Activated T-cell treated with anti-CD3 and anti-CD28 coated beads, Interleukin-2, amount 50 U/mL, for 72 hours (primary cell): ENCODE measurements around the gene ODF2. TPM values are rescaled to one million over a fixed set of nuclear protein-coding genes. Genes with fewer than 3 reads are reported as not detected.
"Not testable (repeated sequence)": the region's sequence is repeated elsewhere in the genome, so short reads cannot be mapped to it uniquely, and the experiment has no call there.

Source experiments
- ATAC-seq, 2 donors: fragments of 150-1000 bp; cut with Tn5 transposase; replicated peaks in 1 of 2; 2 replicates each; pipeline ENCODE4 v1.10.0; 2021; ENCODE audit warnings: moderate library complexity in 2 of 2, mild to moderate bottlenecking in 1 of 2
- DNase-seq, 2 donors: peaks; one replicate each; pipeline ENCODE4 v3.0.0; 2021 to 2022; ENCODE audit warnings: mixed read lengths in 1 of 2
- H3K27ac Mint-ChIP-seq: one replicate; pipeline ENCODE4 v1.8.0; 2022; ENCODE audit warnings: mild to moderate bottlenecking, moderate library complexity, mixed read lengths
- H3K27me3 Mint-ChIP-seq: one replicate; pipeline ENCODE4 v1.8.0; 2022; ENCODE audit warnings: low read depth, mixed read lengths
- H3K36me3 Mint-ChIP-seq, 2 donors: one replicate each; pipeline ENCODE4 v1.8.0; 2022; ENCODE audit warnings: mixed read lengths in 2 of 2, mild to moderate bottlenecking in 1 of 2; ENCODE audit not compliant: insufficient read depth in 2 of 2
- H3K4me1 Mint-ChIP-seq: one replicate; pipeline ENCODE4 v1.8.0; 2022; ENCODE audit warnings: low read depth, mixed read lengths
- H3K4me3 Mint-ChIP-seq, 2 donors: one replicate each; pipeline ENCODE4 v1.8.0; 2022; ENCODE audit warnings: mild to moderate bottlenecking in 2 of 2, mixed read lengths in 2 of 2, moderate library complexity in 2 of 2
- H3K9me3 Mint-ChIP-seq, 2 donors: one replicate each; pipeline ENCODE4 v1.8.0; 2022; ENCODE audit warnings: mixed read lengths in 2 of 2
- total RNA-seq, 2 donors: library from RNA; stranded (reverse); gene quantifications; one replicate each; pipeline ENCODE4 v1.2.3, GENCODE V29; 2022

Gene ODF2
- total RNA-seq, 2 donors from 2014 or later = 64.8 to 87.3 TPM

DNA sequence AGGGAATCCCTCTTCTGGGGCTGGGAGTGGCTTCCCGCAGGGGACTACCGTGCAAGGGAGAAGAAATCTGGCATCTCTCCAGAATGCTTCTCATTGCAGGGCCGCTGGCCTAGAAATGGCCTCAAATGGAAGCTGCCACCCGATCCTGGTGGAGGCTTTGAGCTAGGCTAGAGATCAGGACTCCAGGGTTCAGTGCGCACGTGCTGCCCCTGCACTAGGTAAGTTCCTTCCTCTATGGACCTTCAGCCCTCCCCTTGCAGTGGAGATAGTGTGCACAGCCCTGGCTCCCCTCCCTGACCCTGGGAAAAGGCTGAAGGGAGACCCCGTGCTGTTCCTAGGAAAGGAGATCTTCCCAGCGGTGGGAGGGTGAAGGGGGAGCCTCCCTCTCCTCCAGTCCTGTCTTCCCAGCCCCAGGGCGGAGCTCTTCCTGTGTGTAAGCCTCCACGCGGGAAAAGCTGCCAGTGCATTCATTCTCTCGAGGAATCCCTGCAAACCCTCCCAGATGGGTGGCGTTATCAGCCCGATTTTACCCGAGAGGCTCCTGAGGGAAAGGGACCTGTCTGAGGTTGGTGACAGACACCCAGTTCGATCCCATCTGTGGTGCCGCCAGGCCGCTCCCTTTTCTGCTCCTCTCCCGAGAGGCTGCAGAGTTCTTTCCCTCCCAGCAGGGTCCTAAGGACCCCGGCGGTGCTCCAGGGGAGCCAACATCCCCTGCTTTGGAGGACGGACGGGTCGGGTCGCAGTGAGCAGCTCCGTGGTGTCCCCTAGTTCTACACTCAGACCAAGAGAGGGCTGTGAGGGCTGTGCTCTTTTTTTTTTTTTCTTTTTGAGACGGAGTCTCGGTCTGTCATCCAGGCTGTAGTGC is 36.5 kb upstream of the ODF2 start:
- H3K27me3 Mint-ChIP-seq = peaks cover 40% of the 10 kb centered on the region
- H3K9me3 Mint-ChIP-seq = no peaks in the 10 kb centered on the region
- ATAC-seq (no peak), DNase-seq (peak in 1 of 2 donors; percentile 9)
- peak overlapping the region; percentile 88 to 89 for H3K4me3 Mint-ChIP-seq
- no peaks in the 10 kb centered on the region for H3K36me3 Mint-ChIP-seq
- no peak overlapping the region for H3K27ac Mint-ChIP-seq
- H3K4me1 Mint-ChIP-seq = peaks cover 12% of the 10 kb centered on the region

DNA sequence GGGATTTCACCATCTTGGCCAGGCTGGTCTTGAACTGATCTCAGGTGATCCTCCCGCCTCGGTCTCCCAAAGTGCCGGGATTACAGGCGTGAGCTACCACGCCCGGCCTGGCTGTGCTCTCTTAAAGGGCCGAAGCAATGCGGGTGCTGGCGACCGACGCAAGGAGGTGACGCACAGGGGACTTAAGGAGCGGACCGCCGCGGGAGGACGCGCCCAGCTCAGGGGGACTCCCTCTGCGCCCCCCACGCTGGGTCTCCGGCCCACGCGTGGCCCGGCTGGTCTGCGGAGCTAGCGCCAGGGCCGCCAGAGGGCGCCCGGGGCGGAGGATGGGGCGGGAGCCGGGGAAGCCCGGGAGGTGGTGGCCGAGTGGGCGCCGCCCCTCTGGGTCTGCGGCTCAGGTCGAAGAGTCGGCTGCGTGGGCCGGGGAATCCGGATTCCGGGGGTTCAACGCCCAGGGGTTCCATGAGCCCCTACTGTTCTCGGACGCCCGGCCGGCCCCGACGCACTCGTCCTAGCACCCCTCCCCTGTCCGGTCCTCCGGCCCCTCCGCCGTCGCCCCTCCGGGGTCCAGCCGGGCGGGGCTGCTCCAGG is 35.7 kb upstream of the ODF2 start:
- Mint-ChIP-seq H3K36me3 (no peaks in the 10 kb centered on the region), H3K27ac (no peak overlapping the region), H3K4me1 (peaks cover 12% of the 10 kb centered on the region), H3K9me3 (no peaks in the 10 kb centered on the region), H3K4me3 (peak overlapping the region; percentile 88 to 89), H3K27me3 (peaks cover 32% of the 10 kb centered on the region)
- ATAC-seq (peak; percentile 87), DNase-seq (peak; percentile 85 to 88)

DNA sequence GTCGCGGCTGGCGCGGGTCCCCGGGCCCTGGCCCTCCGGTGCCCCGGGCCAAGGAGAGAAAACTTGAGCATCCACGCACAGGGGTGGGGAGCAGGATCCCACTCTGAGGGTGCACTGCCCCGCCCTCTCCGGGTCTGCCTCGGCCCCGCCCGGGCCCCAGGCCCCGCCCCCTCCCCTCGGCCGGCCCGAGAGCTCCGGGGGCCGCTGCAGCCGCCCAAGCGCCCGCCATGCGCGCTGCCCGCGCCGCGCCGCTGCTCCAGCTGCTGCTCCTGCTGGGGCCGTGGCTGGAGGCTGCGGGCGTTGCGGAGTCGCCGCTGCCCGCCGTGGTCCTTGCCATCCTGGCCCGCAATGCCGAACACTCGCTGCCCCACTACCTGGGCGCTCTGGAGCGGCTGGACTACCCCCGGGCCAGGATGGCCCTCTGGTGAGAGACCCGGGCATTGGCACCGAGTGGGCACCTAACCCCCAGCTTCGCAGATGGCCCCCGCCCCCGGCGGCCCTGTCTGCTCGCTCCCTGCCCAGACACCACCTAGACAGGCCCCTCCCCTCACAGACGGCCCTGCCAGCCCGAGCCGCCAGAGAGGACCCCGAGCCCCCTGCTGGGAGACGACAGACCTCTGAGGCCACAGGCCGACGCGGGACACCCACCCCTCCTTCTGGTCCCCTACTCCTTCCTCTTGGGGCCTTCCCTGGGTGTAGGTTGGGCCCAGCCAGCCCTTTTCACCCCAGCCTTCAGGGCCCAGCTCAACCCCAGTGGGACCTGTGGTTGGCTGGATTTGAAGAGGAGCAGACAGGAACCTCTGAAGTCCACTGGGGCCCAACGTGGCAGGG is 34.9 kb upstream of the ODF2 start, which contains the start of gene CERCAM:
TSS of gene CERCAM (plus strand) at position 207 of the 831 bp plus-strand sequence. CDS start at position 228, 21 bp downstream.
- peak; percentile 57 to 60 for DNase-seq
- Mint-ChIP-seq H3K4me1 (peaks cover 12% of the 10 kb centered on the region), H3K9me3 (no peaks in the 10 kb centered on the region), H3K27me3 (peaks cover 25% of the 10 kb centered on the region), H3K4me3 (peak within 1 kb of the TSS; percentile 88 to 89), H3K27ac (no peak within 1 kb of the TSS), H3K36me3 (no peaks in the 10 kb centered on the region)
- ATAC-seq = peak; percentile 86

DNA sequence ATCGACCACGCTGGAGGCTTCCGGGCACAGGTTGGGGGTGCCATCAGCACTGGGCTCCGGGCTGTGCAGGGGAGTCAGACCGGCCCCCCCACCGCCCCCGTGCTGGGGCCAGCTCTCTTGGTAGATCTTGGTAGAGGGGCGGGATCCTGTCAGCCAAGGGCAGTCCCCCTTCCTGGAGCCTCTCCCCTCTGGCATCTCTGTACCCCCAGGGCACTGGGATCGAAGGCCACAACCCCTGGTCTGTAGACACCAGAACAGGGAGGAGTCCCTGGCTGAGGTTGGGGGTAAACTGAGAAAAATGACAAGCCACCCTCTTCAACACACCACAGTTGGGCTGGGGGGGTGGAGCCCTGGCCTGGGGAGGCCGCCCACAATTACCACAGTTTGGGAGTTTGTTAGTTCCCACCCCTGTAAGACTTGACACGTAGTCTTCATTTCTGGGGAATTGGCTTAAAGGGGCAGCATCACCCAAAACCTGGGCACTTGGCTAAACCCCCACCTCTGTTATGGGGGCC is 34.3 kb upstream of the ODF2 start:
- no peaks in the 10 kb centered on the region for H3K9me3 Mint-ChIP-seq
- peaks cover 12% of the 10 kb centered on the region for H3K4me1 Mint-ChIP-seq
- DNase-seq = peak in 1 of 2 donors; percentile 6
- ATAC-seq = no peak
- H3K36me3 Mint-ChIP-seq = no peaks in the 10 kb centered on the region
- H3K27me3 Mint-ChIP-seq = peaks cover 18% of the 10 kb centered on the region
- H3K27ac Mint-ChIP-seq = no peak overlapping the region
- H3K4me3 Mint-ChIP-seq = peak overlapping the region; percentile 73 to 76

DNA sequence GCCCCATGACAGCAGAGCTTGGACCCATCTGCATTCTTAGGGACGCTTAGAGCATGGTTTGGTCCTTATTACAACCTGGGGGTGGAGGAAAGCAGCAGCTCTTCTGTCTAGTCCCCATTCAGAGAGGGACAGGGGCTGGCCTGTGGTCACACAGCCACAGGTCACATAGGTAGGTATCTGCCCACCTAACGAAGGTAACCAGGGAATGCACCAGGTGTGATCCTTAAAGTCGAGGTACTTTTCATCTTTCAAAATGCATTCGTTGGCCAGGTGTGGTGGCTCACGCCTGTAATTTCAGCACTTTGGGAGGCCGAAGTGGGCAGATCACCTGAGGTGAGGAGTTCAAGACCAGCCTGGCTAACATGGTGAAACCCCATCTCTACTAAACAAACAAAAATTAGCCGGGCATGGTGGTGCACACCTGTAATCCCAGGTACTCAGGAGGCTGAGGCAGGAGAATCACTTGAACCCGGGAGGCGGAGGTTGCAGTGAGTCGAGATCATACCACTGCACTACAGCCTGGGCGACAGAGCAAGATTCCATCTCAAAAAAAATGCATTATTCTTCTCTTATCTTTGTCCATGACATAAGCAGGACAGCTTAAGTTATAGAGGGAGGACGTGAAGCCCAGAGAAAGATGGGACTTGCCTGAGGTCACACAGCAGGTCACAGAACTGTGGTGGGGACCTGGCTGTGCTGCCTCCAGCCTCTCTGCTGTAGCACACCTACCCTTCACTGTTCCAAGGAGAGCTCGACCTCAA is 33.6 kb upstream of the ODF2 start:
- not testable (repeated sequence) for ATAC-seq, DNase-seq, H3K27ac Mint-ChIP-seq, H3K36me3 Mint-ChIP-seq, H3K9me3 Mint-ChIP-seq
- H3K27me3 Mint-ChIP-seq = peaks cover 15% of the 10 kb centered on the region
- peaks cover 12% of the 10 kb centered on the region for H3K4me1 Mint-ChIP-seq
- H3K4me3 Mint-ChIP-seq = peak overlapping the region in 1 of 2 donors; percentile 42

DNA sequence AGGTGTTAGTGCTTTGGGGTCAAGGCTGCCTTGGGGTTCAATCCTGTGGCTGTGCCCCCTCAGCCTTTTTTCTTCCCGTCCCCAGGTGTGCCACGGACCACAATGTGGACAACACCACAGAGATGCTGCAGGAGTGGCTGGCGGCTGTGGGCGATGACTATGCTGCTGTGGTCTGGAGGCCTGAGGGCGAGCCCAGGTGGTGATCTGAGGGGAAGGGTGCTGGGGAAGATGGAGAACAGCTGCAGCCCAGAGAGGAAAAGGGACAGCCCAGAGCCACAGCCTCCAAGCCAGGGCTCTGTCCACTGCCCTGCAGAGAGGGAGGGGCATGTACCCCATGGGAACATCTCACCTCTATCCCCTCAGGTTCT is 33.0 kb upstream of the ODF2 start:
- Mint-ChIP-seq H3K4me1 (peaks cover 12% of the 10 kb centered on the region), H3K4me3 (no peak overlapping the region), H3K36me3 (no peaks in the 10 kb centered on the region), H3K9me3 (no peaks in the 10 kb centered on the region), H3K27me3 (peaks cover 15% of the 10 kb centered on the region), H3K27ac (no peak overlapping the region)
- no peak for DNase-seq
- no peak for ATAC-seq

DNA sequence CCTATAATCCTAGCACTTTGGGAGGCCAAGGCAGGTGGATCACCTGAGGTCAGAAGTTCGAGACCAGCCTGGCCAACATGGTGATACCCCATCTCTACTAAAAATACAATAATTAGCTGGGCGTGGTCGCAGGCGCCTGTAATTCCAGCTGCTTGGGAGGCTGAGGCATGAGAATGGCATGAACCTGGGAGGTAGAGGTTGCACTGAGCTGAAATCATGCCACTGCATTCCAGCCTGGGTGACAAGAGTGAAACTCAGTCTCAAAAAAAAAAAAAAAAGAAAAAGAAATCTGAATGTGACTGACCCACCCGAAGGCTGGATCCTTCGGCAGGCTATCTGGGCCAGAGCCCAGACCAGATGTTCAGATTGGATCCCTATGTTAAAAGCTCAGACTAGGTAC is 32.5 kb upstream of the ODF2 start:
- ATAC-seq, H3K9me3 Mint-ChIP-seq, H3K4me3 Mint-ChIP-seq, H3K27ac Mint-ChIP-seq, H3K36me3 Mint-ChIP-seq, DNase-seq: not testable (repeated sequence)
- peaks cover 12% of the 10 kb centered on the region for H3K4me1 Mint-ChIP-seq
- H3K27me3 Mint-ChIP-seq = peaks cover 15% of the 10 kb centered on the region

DNA sequence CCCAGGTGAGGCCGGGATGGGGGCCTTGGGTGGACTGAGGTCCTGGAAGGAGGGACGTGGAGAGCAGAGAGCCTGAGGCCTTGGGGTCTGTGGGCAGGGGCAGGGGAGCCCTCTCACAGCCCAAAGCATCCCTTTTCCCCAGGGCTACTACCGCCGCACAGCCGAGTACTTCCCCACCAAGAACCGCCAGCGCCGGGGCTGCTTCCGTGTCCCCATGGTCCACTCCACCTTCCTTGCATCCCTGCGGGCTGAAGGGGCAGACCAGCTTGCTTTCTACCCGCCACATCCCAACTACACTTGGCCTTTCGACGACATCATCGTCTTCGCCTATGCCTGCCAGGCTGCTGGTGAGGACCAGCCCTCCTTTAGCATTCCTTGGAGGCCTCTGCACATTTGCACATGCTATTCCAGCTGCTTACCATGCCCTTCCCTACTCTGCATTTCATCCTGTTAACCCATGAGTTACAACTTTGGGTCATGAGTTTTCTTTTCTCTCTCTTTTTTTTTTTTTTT is 31.5 kb upstream of the ODF2 start:
- no peak for DNase-seq
- Mint-ChIP-seq H3K27ac (no peak overlapping the region), H3K36me3 (no peaks in the 10 kb centered on the region), H3K4me1 (peaks cover 12% of the 10 kb centered on the region), H3K4me3 (no peak overlapping the region), H3K27me3 (peaks cover 7% of the 10 kb centered on the region), H3K9me3 (no peaks in the 10 kb centered on the region)
- no peak for ATAC-seq

DNA sequence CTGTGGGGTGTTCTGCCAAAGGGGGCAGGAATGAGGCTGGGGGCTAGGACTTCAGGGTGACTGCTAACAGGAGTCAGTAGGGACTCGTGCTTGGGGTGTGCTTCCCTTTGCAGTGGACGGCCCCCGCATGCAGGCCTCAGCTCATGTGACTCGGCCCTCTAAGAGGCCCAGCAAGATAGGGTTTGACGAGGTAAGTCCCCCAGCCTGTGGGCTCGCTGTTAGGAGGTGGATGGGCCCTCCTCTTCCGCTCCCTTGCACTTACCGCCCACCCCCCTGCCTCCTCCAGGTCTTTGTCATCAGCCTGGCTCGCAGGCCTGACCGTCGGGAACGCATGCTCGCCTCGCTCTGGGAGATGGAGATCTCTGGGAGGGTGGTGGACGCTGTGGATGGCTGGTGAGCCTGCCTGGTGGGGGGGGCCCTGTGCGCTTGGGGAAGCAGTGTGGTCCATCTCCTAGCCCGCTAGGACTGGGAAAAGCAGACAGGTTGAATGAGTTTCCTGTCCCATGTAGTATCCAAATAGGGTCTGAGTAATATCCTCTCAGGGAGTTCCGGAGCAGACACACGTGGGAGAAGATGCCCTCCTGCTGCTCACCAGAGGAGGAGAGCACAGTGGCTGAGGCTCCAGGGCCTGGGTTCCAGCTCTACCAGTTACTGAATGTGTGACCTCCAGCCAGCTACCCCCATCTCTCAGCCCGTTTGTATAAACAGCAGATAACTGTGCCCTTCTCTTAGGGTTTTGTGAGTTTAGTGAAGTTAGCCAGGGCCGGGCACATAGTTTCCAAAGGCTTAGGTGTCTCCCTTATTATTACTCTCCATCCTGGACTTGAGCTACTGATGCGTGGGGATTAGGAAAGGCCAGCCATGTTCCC is 26.9 kb upstream of the ODF2 start:
- no peak for ATAC-seq

DNA sequence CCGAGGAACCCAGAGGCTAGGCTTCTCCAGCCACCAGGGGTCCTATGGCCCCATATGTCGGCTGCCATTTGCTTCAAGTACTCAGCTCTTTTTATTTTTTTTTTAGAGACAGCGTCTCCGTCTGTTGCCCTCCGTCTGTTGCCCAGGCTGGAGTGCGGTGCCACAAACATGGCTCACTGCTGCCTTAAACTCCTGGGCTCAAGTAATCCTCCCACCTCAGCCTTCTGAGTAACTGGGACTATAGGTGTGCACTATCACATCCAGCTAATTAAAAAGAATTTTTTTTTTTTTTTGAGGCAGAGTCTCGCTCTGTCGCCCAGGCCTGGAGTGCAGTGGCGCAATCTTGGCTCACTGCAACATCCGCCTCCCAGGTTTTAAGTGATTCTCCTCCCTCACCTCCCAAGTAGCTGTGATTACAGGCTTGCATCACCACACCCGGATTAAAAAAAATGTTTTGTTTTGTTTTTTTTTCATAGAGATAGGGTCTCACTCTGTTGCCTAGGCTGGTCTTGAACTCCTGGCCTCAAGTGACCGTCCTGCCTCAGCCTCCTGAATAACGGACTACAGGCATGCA is 26.2 kb upstream of the ODF2 start:
- no peak for DNase-seq
- Mint-ChIP-seq H3K4me3 (no peak overlapping the region), H3K36me3 (no peaks in the 10 kb centered on the region), H3K4me1 (no peaks in the 10 kb centered on the region), H3K9me3 (no peaks in the 10 kb centered on the region), H3K27me3 (no peaks in the 10 kb centered on the region), H3K27ac (no peak overlapping the region)
- no peak for ATAC-seq

More for the DNA sequence above, 26.9 kb upstream of the ODF2 start:
- no peaks in the 10 kb centered on the region for H3K9me3 Mint-ChIP-seq
- H3K27me3 Mint-ChIP-seq = no peaks in the 10 kb centered on the region
- no peak overlapping the region for H3K27ac Mint-ChIP-seq
- no peaks in the 10 kb centered on the region for H3K36me3 Mint-ChIP-seq
- DNase-seq = no peak
- H3K4me1 Mint-ChIP-seq = no peaks in the 10 kb centered on the region
- no peak overlapping the region for H3K4me3 Mint-ChIP-seq

DNA sequence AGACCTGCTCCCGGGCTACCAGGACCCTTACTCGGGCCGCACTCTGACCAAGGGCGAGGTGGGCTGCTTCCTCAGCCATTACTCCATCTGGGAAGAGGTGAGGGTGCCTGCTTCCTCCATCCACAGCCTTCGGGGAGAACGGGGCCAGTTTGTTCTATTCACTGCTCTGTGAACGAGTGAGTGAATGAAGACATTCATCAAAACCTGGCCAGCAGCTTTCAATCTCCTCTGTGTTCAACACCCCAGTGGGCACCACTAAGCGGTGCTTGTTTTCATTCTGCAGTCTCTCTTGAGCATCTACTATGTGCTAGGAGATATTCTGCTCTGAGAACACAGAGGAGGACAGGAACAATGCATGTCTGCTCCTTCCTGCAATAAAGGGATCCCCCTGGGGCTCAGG is 24.6 kb upstream of the ODF2 start:
- H3K36me3 Mint-ChIP-seq = no peaks in the 10 kb centered on the region
- no peak overlapping the region for H3K4me3 Mint-ChIP-seq

More for the DNA sequence above, 24.6 kb upstream of the ODF2 start:
- no peaks in the 10 kb centered on the region for H3K27me3 Mint-ChIP-seq
- H3K9me3 Mint-ChIP-seq = no peaks in the 10 kb centered on the region
- ATAC-seq = no peak
- H3K27ac Mint-ChIP-seq = no peak overlapping the region
- no peak for DNase-seq
- H3K4me1 Mint-ChIP-seq = no peaks in the 10 kb centered on the region
